Neutrophil (primary cell): ENCODE measurements around the gene ATP13A2.

Experiments used
- H3K27ac ChIP-seq: fragments of 200-600 bp; sonication (generic); 2 replicates; pipeline ENCODE4 v1.5.1; 2016; ENCODE audit warnings: mild to moderate bottlenecking, moderate library complexity
- H3K27me3 ChIP-seq: fragments of 200-600 bp; sonication (generic); 2 replicates; pipeline ENCODE4 v1.6.0; 2016; ENCODE audit warnings: mild to moderate bottlenecking
- H3K36me3 ChIP-seq: fragments of 200-600 bp; sonication (generic); 2 replicates; pipeline ENCODE4 v1.5.1; 2017
- H3K4me1 ChIP-seq, 2 experiments: fragments of 200-600 bp in 1 of 2; sonication (generic) in 1 of 2; 1 replicate in 1 of 2; 2 replicates in 1 of 2; pipeline versions ENCODE4 v1.5.1 to v1.6.1; 2013 to 2016; ENCODE audit warnings: low read depth in 1 of 2, low read length in 1 of 2, mild to moderate bottlenecking in 1 of 2, moderate library complexity in 1 of 2; ENCODE audit not compliant: control insufficient read depth in 1 of 2, insufficient read depth in 1 of 2
- H3K4me3 ChIP-seq, 2 experiments: fragments of 200-600 bp in 1 of 2; sonication (generic) in 1 of 2; 1 replicate in 1 of 2; 2 replicates in 1 of 2; pipeline ENCODE4 v1.5.1; 2013 to 2016; ENCODE audit warnings: low read depth in 1 of 2, low read length in 1 of 2, mild to moderate bottlenecking in 1 of 2, moderate library complexity in 1 of 2
- H3K9me3 ChIP-seq: fragments of 200-600 bp; sonication (generic); 2 replicates; pipeline ENCODE4 v1.5.1; 2016
- TF ChIP-seq, protein P1 (sequence below): fragments of 200-600 bp; sonication (generic); IDR thresholded peaks from 2 replicates; pipeline ENCODE4 v1.5.1; 2016; ENCODE audit warnings: antibody characterized with exemption

The ATP13A2 gene

DNA sequence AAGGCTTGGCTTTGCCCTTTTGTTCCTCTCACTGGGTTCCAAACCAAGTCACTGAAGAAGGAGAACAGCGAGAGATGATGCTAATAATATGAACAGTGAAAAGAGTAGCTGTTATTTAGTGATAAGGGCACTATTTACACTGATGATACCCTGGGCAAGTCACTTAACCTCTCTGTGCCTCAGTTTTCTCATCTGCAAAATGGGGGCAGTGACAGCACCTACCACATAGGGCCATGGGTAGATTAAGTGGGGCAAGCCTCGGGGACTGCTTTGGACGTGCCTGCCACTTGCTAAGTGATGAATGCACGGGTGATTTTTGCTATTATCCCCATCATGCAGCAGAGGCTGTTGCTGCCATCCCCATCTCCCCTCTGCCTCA lies 9.2 kb downstream of the ATP13A2 start:
- peaks cover 75% of the 10 kb centered on the region for H3K36me3 ChIP-seq
- no peaks in the 10 kb centered on the region for H3K9me3 ChIP-seq
- no peak overlapping the region for H3K4me3 ChIP-seq
- H3K27me3 ChIP-seq: no peaks in the 10 kb centered on the region
- H3K4me1 ChIP-seq: no peaks in the 10 kb centered on the region
- H3K27ac ChIP-seq: no peak overlapping the region
- TF ChIP-seq, protein P1, sequence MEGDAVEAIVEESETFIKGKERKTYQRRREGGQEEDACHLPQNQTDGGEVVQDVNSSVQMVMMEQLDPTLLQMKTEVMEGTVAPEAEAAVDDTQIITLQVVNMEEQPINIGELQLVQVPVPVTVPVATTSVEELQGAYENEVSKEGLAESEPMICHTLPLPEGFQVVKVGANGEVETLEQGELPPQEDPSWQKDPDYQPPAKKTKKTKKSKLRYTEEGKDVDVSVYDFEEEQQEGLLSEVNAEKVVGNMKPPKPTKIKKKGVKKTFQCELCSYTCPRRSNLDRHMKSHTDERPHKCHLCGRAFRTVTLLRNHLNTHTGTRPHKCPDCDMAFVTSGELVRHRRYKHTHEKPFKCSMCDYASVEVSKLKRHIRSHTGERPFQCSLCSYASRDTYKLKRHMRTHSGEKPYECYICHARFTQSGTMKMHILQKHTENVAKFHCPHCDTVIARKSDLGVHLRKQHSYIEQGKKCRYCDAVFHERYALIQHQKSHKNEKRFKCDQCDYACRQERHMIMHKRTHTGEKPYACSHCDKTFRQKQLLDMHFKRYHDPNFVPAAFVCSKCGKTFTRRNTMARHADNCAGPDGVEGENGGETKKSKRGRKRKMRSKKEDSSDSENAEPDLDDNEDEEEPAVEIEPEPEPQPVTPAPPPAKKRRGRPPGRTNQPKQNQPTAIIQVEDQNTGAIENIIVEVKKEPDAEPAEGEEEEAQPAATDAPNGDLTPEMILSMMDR: no peak

DNA sequence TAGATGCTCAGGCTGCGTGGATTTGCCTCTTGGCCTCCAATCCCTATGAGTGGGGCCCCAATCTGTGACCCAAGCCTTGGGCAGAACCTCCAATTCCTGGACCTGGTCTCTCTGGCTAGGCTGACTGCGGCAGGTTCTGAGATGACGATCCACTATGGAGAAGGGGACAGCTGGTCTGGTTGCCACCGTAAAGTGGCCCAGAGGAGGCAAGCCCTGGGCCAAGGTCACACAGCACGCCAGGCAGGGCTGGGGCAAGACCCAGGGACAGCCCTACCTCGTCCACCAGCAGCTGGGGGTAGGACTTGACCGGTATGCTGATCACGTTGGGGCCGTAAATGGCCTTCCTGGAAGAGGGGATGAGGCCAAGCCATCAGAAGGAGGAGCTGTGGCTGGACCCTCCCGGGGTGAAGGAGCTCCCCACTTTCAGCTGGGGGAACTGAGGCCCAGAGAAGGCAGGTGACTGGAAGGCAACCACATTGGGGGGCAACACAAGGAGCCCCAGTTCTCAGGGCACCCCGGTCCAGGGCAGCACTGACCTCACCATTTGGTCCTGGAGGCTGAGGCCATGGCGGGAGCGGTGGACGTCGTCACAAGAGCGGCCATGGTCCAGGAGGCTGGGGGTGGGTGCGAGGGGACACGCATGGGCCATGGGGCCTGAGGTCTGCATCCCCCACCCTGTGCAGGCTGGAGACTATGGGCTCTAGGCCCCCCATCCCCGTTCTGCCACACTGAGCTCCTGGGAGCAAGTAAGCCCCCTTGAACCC lies 9.8 kb downstream of the ATP13A2 start:
- no peak overlapping the region for H3K27ac ChIP-seq
- peaks cover 81% of the 10 kb centered on the region for H3K36me3 ChIP-seq
- no peaks in the 10 kb centered on the region for H3K27me3 ChIP-seq
- H3K4me1 ChIP-seq: no peaks in the 10 kb centered on the region
- no peaks in the 10 kb centered on the region for H3K9me3 ChIP-seq
- no peak overlapping the region for H3K4me3 ChIP-seq
- TF ChIP-seq, protein P1: no peak

DNA sequence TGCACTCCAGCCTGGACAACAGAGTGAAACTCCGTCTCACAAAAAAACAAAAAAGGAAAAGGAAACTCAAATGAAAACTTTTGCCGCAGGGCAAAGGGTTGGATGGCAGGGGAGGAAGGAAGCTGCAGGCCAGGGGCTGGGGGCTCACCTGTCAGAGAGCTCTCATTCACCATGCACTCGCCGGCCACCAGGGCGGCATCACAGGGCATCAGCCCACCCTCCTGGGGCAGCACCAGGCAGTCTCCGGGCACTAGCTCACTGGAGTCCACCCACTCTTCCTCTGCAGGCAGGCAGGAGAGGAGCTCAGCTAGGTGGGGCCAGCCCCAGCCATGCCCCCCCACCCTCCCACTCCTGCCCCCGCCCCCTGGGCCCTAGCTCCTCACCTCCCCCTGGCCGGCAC lies 11.9 kb downstream of the ATP13A2 start:
- peaks cover 91% of the 10 kb centered on the region for H3K36me3 ChIP-seq

DNA sequence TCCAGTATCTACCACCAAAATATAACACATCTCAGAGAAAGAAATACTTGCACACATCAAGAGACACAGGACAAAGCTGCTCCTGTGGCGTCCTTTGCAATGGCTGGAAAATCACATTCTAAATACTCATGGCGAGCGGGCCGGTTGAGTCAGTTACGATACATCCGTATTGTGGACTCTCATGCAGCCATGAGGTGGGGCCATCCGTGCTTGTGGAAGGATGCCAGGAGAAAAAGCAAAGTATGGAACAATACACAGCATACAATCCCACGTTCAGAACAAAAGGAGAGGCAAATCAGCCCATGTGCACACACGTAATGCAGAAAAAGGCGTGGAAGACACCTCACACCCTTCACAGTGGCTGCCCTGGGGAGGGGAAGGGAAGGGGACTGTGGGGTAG lies 13.1 kb downstream of the ATP13A2 start:
- TF ChIP-seq, protein P1: no peak
- Histone ChIP-seq H3K4me3 (no peak overlapping the region), H3K9me3 (no peaks in the 10 kb centered on the region), H3K27ac (no peak overlapping the region), H3K27me3 (no peaks in the 10 kb centered on the region), H3K4me1 (no peaks in the 10 kb centered on the region), H3K36me3 (peaks cover 89% of the 10 kb centered on the region)

More for the DNA sequence above, 11.9 kb downstream of the ATP13A2 start:
- Histone ChIP-seq H3K4me1 (no peaks in the 10 kb centered on the region), H3K4me3 (no peak overlapping the region), H3K9me3 (no peaks in the 10 kb centered on the region), H3K27ac (no peak overlapping the region), H3K27me3 (no peaks in the 10 kb centered on the region)
- TF ChIP-seq, protein P1: no peak

DNA sequence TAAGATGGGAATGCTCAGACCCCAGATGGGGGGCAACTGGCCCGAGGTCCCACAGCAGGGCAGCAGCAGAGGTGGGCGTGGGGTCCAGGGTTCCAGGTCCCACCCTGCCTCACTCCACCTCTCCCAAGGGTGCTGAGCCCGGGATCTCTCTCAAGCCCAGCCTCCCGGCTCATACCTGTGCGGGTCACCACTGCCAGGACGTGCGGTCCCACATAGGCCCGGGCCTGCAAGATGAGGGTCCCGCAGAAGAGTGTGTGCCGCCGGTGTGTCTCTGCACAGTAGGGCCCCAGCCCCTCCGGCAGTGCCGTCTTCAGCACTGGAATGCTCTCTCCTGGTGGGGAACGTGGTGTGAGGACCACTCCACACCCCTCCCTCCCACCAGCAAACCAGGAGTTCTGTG lies 14.9 kb downstream of the ATP13A2 start:
- H3K36me3 ChIP-seq: peaks cover 92% of the 10 kb centered on the region
- TF ChIP-seq, protein P1: no peak
- no peaks in the 10 kb centered on the region for H3K27me3 ChIP-seq
- H3K4me3 ChIP-seq: no peak overlapping the region
- no peak overlapping the region for H3K27ac ChIP-seq
- no peaks in the 10 kb centered on the region for H3K9me3 ChIP-seq
- no peaks in the 10 kb centered on the region for H3K4me1 ChIP-seq
